Adrenal gland (tissue), 5 donors: Measurements from ENCODE around the gene UBAP2.

ENCODE experiments used
- POLR2A ChIP-seq, 2 donors: fragments of 450-650 bp; IDR thresholded peaks; one replicate each; pipeline ENCODE4 v1.6.1; 2017; ENCODE audit warnings: antibody characterized with exemption in 2 of 2, mild to moderate bottlenecking in 2 of 2, moderate library complexity in 1 of 2
- TF ChIP-seq, protein P1 (sequence below), 6 experiments: fragments of 450-650 bp in 4 of 6; fragments of 200-600 bp in 2 of 6; sonication (generic) in 1 of 6; IDR thresholded peaks; 1 replicate in 5 of 6; 2 replicates in 1 of 6; pipeline versions ENCODE4 v1.5.1 to v1.8.0; 2016 to 2021; ENCODE audit warnings: antibody characterized with exemption in 6 of 6, mild to moderate bottlenecking in 2 of 6, moderate library complexity in 1 of 6
- donor health status: DM: no; HTN: no; CAD: no.

DNA sequence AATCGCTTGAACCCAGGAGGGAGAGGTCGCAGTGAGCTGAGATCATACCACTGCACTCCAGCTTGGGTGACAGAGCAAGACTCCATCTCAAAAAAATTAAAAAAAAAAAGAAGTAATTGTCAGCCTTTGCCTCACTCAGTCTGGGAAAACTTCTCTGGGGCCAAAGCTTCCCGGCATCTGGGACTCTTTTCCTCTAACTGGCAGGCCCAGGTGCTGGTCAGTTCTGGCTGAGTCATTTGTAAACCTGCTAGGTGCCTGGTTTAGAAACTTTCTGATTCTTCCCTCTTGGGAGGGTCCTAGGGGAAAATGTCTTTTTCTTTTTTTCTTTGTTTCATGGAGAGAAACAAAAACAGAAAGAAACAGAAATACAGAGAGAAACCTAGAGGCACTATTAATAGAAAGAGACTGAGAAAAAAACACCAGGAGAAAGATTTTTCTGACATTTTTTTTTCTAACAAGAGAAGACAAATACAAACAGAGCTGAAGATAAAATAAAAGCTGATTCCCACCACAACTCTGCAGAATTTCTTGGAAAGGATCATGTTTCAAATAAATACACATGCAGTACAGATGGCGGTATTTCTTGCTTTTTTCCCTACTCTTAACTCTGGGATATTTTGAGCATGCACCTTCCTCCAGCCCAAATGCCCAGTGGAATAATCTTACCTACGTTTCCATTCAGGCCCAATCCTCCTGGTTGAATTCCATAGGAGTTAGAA is 22.1 kb upstream of the UBAP2 start:
- TF ChIP-seq, protein P1, sequence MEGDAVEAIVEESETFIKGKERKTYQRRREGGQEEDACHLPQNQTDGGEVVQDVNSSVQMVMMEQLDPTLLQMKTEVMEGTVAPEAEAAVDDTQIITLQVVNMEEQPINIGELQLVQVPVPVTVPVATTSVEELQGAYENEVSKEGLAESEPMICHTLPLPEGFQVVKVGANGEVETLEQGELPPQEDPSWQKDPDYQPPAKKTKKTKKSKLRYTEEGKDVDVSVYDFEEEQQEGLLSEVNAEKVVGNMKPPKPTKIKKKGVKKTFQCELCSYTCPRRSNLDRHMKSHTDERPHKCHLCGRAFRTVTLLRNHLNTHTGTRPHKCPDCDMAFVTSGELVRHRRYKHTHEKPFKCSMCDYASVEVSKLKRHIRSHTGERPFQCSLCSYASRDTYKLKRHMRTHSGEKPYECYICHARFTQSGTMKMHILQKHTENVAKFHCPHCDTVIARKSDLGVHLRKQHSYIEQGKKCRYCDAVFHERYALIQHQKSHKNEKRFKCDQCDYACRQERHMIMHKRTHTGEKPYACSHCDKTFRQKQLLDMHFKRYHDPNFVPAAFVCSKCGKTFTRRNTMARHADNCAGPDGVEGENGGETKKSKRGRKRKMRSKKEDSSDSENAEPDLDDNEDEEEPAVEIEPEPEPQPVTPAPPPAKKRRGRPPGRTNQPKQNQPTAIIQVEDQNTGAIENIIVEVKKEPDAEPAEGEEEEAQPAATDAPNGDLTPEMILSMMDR (IDR thresholded peaks at IDR 0.05) = no peak
- TF ChIP-seq POLR2A (IDR thresholded peaks at IDR 0.05) = no peak
